ENCODE data around the gene ASB1.
A peak's percentile ranks its signal among the peaks of the same experiment; 100 is the strongest.
"Not testable (repeated sequence)": the region's sequence is repeated elsewhere in the genome, so short reads cannot be mapped to it uniquely, and the experiment has no call there.

The ASB1 gene

GRCh38 chr2:238442257-238442656, 15.5 kb downstream of the ASB1 start:
- not testable (repeated sequence) for FAIRE-seq; DNase-seq (ENCODE audit: low spot score)

GRCh38 chr2:238444242-238444641, 17.5 kb downstream of the ASB1 start:
- DNase-seq (ENCODE audit: low spot score) (no peak), FAIRE-seq (no peak)

- FAIRE-seq: no peak
- no peak for DNase-seq (ENCODE audit: low spot score)
These were observed 18.9 kb downstream of the ASB1 start for GRCh38 chr2:238445409-238446190.

GRCh38 chr2:238446371-238446770, 19.6 kb downstream of the ASB1 start:
- FAIRE-seq (no peak), DNase-seq (ENCODE audit: low spot score) (no peak)

- DNase-seq (ENCODE audit: low spot score) (no peak), FAIRE-seq (no peak)
These were observed 21.6 kb downstream of the ASB1 start for GRCh38 chr2:238448031-238448955.

- no peak for DNase-seq (ENCODE audit: low spot score)
- no peak for FAIRE-seq
These were observed 22.5 kb downstream of the ASB1 start for GRCh38 chr2:238449241-238449640.

GRCh38 chr2:238449909-238450417, 23.2 kb downstream of the ASB1 start:
- no peak for FAIRE-seq

GRCh38 chr2:238450440-238450861, 23.7 kb downstream of the ASB1 start:
- DNase-seq (ENCODE audit: low spot score): no peak
- no peak for FAIRE-seq

More at GRCh38 chr2:238449909-238450417, 23.2 kb downstream of the ASB1 start:
- no peak for DNase-seq (ENCODE audit: low spot score)

- DNase-seq (ENCODE audit: low spot score) (no peak), FAIRE-seq (no peak)
These were observed 27.1 kb downstream of the ASB1 start for GRCh38 chr2:238453842-238454241.

GRCh38 chr2:238456449-238456848, 29.7 kb downstream of the ASB1 start:
- FAIRE-seq: no peak
- no peak for DNase-seq (ENCODE audit: low spot score)

- FAIRE-seq (no peak), DNase-seq (ENCODE audit: low spot score) (no peak)
These were observed 30.5 kb downstream of the ASB1 start for GRCh38 chr2:238456970-238457926.

GRCh38 chr2:238457927-238458324, 31.2 kb downstream of the ASB1 start:
- no peak for FAIRE-seq
- no peak for DNase-seq (ENCODE audit: low spot score)

GRCh38 chr2:238458651-238459050, 31.9 kb downstream of the ASB1 start:
- FAIRE-seq (no peak), DNase-seq (ENCODE audit: low spot score) (no peak)

GRCh38 chr2:238459081-238459629, 32.4 kb downstream of the ASB1 start:
- no peak for FAIRE-seq
- DNase-seq (ENCODE audit: low spot score): no peak

GRCh38 chr2:238461051-238461450, 34.3 kb downstream of the ASB1 start:
- no peak for FAIRE-seq
- DNase-seq (ENCODE audit: low spot score): no peak

GRCh38 chr2:238461491-238461890, 34.8 kb downstream of the ASB1 start:
- no peak for FAIRE-seq
- no peak for DNase-seq (ENCODE audit: low spot score)

- FAIRE-seq: no peak
- no peak for DNase-seq (ENCODE audit: low spot score)
These were observed 35.2 kb downstream of the ASB1 start for GRCh38 chr2:238461916-238462315.

- FAIRE-seq: peak; percentile 85
- peak; percentile 52 for DNase-seq (ENCODE audit: low spot score)
These were observed 36.2 kb downstream of the ASB1 start for GRCh38 chr2:238462782-238463396.

GRCh38 chr2:238464389-238464788, 37.7 kb downstream of the ASB1 start:
- no peak for DNase-seq (ENCODE audit: low spot score)
- FAIRE-seq: no peak

All from RCC 7860 (cell line).